Measurements from ENCODE around the gene SERPINH1.
"Not testable (repeated sequence)": the region's sequence is repeated elsewhere in the genome, so short reads cannot be mapped to it uniquely, and the experiment has no call there.

The SERPINH1 gene

DNA sequence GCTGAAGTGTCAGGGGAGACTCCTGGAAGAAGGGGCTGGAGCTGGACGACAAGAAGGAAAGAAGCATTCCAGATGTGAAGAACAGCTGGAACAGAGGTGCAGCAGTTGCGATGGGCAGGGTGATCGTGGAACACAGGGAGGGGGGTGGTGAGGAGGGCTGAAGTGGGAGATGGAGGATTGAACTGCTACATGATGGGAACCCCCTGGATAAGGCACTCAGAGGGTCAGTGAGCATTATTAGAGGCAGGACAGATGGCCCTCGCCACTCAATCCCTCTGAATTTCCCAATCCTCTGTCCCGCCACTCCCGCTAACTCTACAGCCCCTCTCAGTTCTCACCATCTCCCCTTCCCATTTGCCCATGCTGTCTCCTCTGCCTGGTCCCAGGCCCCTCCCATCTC lies 14.0 kb downstream of the SERPINH1 start:
- DNase-seq: no peak
- ATAC-seq: no peak

DNA sequence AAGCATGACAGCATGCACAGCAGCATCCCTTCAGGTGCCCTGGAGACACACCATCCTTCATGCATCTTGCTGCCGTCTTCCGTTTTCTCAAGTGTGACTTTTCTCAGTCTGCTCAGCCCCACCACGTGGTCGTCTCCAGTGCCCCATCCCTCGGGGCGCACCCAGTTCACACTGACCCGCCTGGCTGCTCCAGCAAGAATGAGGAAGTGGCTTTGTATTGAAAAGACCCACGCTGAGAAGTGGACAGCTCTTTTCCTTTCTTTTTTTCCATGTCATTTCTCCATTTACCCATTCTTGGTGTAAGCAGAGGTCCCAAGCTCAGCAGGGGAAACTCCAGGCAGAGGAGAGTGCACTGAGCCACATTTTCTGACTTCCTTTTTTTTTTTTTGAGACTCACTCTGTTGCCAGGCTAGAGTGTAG lies 14.5 kb downstream of the SERPINH1 start:
- peak; percentile 33 for ATAC-seq
- peak; percentile 30 for DNase-seq

DNA sequence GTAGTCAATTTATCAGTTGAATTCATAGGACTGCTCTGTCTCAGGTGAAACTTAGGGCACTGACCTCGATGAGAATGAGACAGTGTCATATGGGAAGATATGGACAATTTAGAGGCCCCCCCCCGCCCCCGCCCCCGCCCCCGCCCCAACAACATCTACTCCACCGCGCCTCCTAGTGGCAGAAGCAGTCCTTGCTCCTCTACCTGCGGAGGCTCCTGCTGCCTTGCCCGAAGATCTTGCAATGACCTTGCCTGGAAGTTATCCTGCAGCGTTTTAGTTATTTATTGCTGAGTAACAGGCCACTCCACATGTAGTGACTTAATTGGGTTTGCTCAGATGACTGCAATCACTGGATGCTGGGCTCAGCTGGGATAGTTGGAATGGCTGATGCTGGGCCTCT lies 15.2 kb downstream of the SERPINH1 start:
- DNase-seq: peak; percentile 72
- ATAC-seq: no peak

DNA sequence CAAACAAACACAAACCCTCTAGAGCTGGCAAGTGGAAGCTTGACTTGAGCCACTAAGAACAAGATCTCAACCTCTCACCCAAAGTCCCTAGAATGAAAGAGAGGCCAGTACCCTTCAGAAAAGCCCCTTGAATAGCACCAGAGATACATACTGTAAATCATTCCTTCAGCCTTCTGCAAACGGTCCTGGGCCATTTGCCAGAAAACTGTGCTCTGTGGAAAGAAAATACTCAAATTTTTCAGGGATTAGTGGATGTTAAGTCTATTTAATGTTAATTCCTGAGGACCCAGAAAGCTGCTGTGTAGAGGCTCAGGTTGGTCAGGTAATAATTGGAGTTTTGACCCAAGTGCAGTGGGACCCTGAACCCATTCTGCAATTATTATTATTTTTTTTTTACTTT lies 16.9 kb downstream of the SERPINH1 start:
- ATAC-seq: no peak
- DNase-seq: no peak

DNA sequence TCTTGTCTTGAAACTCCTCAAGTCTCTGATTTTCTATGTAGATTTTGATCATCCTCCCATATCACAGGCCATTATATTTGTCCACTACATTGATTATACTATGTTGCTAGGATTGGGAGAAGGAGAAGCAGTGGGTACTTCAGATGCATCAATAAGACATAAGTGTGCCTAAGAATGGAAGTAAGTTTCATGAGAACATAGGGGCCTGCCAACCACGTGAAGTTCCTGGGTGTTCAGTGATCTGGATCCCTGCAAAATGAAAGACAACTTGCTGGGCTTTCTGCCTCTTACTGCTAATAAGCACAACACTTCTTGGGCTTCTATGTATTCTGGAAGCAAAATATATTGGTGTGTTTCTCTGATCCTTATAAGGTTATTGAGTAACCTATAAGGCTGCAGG lies 17.8 kb downstream of the SERPINH1 start:
- ATAC-seq: no peak
- DNase-seq: no peak

DNA sequence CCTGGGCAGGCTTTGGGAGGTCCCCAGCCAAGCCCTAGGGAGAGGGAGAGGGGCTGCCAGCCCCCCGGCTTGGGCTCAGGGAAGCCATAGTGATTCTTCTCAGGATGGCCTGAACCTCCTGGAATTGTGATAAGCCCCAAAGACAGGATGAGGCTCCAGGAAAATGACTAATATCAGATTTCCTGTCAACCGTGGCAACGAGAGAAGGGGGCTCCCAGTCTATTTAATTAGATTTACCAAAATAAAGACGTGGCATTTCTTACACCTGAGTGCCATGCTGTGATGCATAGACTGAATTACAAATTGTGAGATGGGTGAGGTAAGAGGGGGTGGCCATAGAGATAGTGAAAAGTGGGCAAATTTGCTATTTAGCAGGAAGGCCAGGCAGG lies 20.4 kb downstream of the SERPINH1 start:
- ATAC-seq: peak; percentile 1
- DNase-seq: no peak

DNA sequence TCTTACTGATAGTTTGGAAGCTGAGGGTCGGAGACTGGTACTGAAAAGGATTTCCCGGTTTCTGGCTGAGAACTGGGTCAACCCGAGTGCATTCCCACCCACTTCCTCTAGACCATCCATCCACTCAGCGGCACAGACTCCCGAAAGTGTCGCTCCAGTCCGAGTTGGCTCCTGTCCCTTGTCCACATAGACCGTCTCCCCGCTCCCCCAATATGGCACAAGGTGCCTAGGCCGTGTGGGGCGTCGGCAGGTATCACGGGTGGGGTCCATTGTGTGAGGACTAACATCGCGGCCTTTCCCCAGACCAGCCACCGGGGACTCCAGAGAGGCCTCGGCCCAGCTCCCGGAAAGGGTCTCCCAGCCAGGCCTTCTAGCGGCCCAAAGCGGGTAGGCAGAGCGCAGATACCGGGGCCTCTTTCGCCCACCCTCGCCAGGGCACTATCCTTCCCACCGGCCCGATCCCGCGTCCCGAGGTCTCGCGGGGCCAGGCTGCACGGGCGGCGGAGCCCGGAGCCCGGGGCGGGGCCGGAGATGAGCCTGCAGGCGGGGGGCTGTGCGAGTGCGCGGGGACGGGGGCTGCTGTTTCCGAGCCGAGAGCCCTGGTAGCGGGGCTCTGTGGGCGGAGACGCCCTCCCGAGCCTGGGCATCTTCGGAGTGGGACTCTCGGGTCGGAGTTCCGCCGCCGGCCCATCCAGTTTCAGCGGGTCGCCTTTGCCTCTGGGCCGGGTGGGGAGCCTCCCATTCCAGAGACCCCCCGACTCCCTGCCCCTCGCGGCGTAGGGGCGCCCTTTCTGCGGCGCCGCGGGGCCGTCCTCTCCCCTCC lies 21.1 kb downstream of the SERPINH1 start:
- peak; percentile 93 for ATAC-seq
- peak; percentile 78 for DNase-seq

DNA sequence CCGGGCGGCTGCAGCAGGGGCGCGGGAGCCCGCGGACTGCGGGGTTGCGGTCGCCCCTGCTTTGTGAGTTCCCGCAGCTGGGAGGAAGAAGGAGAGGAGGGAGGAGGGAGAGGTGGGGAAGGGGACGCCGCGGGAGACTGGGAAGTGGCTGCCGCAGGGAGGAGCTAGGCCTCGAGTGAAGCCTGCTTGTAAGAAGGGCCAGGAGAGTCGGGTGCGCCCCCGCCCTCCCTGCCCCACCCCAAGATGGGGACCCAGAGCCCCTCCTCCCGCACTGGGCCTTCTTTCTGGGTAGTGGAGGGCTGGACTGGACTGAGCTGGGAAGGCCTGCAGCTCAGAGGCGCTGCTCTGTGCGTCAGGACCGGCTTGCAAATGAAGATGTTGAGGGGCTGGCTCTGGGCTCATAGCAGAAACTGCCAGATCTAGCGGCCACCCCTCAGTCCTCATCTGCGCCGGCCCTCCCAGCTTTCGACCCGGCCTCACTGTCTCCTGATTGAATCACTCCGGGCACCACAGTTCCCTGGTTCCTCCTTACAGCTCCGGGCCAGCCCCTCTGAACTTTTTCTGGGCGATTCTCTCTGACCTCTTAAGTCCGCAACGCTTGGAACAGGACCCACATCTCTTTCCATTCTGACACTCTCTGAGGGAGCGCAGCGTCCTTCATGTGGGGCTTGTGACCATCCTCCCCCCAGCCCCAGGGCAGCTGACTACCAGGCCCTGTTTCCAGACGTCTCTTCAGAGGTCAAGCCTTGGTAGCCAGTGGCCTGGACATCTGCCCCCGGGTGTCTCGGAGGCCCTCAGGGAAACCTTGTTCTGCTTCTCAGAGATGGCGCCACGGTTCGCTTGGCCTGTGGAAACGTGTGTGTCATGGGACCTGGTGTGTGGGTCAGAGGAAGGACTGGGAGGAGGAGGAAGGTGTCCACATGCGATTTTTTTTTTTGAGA lies 21.9 kb downstream of the SERPINH1 start:
- no peak for ATAC-seq
- DNase-seq: peak; percentile 19

DNA sequence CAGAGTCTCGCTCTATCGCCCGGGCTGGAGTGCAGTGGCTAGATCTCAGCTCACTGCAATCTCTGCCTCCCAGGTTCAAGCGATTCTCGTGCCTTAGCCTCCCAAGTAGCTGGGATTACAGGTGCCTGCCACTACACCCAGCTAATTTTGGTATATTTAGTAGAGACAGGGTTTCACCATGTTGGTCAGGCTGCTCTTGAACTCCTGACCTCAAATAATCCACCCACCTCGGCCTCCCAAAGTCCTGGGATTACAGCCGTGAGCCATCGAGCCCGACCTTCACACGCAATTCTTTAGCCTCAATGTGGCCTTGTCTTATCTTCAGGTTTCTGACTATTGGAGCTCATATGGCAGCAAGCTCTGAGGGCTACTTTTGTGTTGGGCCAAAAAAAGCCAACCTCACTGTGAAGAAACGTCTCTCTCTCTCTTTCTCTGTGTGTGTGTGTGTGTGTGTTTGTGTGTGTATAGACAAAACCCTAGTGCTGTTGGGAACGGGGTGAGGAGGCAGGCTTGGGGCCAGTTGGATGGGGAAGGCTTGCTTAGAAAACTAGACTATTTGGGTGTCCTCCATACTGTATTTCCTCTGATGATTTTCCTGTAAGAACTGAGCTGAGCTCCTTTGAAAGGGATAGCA lies 22.7 kb downstream of the SERPINH1 start:
- DNase-seq, ATAC-seq: not testable (repeated sequence)

DNA sequence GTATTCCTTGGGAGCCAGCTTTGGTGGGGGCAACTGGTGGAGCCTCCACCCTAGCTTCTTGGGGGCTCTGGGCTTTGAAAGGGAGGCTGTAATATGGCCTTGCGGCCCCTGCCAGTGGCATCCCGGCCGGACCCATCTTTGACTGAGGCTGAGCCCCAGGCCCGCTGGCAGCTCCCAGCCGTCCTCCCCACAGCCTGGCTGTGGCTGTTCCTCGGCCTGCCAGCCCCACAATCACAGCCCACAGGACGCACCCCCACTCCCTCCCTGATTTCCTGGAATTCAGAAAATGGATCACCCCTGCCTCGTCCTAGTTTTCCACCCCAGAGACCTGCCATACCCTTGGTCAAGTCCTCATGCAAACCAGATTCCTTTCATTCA lies 23.2 kb downstream of the SERPINH1 start:
- DNase-seq (no peak), ATAC-seq (no peak)

DNA sequence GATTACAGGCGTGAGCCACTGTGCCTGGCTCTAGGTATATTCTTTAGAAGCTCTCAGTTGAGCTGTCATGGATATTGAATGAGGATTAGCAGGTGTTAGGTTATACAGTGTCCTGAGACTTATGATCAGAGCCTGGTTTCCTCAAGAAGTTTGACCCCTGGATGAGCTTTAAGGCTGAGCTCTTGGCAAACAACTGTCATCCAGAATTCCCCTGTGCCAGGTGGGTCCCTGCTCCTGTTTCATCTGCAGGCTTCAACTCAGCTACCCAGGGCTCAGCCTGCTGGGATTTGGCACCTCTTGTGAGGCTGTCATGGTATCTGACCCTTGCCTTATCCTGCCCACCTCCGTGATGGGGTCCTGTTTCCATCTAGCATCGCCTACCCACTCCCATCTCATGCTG lies 24.3 kb downstream of the SERPINH1 start:
- ATAC-seq (no peak), DNase-seq (no peak)

DNA sequence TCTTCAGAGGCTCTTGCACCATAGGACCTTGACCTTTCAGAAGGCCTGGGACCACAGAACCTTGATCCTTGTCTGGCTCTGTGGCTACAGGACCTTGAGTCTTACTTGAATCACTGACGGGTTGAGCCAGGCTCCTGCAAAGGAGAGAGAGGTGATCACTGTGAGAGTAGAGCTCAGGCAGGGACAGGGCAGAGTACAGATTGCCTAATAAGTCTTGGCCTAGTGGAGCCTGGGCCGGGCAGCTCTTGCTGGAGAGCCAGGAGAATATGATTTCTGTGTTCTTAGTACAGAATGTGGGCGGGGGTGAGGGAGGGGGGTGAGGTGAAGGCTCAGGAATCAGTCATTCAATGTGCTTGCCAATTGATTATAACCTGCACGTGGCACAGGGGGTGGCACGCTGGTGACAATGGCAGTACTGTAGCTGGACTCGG lies 26.0 kb downstream of the SERPINH1 start:
- ATAC-seq (no peak), DNase-seq (no peak)

DNA sequence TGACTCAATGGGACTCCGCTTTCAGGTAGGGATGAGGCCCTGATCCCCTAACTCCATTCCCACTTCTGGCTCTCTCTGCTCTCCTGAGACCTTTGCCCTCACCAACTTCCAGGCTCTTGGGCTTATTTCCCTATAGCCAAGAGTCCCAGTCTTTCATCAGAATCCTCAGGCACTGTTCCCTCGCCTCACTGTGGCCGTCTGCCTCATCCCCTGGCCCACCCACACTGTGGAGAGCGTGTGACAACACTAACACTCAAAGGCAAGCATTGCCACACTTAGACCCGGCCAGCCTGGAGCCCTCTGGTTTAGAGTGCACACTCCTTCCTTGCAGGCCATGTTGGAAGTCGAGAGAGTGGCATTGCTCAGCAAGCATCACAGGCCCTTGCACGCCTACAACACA lies 27.0 kb downstream of the SERPINH1 start:
- ATAC-seq: no peak
- DNase-seq: no peak

DNA sequence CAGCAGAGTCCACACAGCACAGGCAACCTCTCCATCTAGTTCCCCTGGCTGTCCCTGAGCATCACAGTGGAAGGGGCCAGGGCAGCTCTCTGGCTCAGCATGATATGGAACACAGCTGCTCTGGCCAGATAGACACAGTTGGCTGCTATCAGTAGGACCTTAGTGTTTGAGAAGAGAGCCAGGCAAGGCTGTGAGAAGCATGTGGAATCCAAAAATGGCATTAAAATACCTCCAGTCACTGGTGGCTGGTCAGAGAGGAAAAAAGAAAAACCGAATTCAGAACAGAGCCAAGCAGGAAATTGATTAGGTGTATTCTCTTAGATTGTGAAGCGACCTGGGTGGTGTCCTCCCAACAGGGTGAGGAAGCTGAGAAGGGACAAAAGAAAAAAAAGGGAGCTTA lies 27.9 kb downstream of the SERPINH1 start:
- DNase-seq (no peak), ATAC-seq (no peak)

DNA sequence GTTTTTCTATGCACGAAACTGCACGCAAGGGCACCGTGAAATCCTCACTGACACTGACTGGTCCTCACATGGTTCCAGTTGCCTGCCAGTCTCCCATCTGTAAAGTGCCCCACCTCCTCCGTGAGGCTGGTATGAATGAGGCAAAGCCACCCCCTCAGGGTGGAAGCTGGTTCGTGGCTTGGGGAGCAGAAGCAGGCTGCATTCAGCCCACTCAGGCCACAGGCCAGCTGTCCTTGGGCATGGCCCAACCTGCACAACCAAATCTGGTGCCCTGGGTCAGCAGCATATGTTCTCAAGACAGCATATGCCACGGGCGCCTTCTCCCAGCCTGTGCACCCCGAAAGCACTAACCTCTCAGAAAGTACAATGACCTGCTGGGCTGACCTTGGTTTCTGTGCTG lies 29.3 kb downstream of the SERPINH1 start:
- DNase-seq (no peak), ATAC-seq (no peak)

DNA sequence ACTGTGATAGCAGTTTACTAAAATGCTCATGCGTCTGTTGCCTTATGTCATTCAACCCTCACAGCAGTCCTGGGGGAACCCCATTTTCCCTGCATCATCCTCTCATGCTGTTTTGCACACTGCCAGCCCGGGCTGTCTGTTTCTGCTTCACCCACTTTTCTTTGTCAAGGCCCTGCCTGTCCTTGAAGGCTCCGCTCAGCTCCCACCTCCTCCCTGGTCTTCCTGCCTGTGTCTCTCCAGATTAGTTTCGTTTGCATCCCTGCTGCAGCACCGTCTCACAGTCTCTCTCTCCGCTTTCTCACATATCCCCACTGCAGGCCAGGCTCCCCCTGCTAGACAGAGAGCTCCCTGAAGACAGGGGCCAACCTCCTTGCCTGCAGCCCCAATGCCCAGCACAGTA lies 29.9 kb downstream of the SERPINH1 start:
- DNase-seq (no peak), ATAC-seq (no peak)

DNA sequence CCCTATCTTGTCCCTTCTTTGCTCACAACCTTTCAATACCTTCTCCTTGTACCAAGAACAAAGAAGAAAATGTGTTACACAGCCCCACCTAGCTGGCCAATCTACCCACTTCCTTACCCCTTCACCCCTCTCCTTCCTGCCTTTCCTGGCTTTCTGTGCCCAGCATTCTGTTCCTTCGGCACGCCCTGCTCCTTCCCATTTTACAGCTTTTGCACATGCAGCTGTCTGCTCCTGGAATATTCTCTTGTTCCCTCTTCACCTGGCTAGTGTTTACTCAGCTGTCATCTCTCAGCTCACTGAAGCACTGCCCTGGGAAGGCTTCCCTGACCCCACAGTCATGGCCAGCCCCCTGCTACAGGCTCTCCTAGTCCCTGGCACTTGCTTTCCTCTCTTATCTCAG lies 30.7 kb downstream of the SERPINH1 start:
- ATAC-seq: no peak
- no peak for DNase-seq

DNA sequence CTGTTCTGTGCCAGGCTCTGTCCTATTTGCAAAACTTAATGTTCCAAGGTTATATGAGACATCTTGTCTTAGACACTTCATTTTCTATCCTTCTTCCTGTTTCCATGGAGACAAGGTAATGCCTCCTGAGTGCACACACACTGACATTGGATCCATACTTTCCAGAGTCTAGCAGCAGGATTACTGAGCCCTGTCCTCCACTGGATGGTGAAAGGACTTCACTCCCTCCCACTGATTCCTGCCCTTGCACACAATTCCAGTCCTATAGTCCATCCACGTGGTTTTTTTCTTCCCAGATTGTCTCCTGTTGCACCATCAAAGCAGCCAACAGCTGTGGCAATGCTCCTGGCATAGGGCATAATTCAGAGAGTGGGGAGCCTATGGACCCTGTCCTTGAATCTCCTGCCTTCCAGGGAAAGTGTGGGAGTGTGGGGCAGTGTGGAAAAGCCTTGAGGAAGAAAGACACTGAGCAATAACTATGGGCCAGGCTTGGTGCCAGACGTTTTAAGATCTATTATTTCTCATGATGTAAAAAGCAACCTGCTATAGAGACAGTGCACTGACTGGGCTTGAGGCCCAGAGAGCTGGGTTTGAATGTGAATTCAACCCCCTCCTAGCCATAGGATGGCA lies 31.3 kb downstream of the SERPINH1 start:
- DNase-seq: no peak
- ATAC-seq: no peak

DNA sequence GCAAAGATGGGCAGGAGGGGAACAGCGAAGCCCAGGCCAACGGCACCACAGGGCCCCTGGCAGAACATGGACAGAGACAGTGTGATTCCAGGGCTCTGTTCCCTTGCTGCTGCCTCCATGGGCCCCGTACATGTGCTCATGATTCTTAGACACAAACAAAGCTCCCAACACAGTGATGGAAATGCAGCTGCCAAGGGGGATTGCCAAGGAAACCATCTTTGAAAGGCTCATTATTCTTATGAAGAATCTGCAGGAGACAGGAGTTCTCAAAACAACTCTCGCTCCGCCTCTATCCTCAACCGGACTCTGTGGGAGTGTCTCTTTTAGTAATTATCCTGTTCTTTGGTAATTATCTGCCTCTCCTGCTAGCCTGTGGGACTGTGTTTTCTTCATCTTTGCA lies 32.2 kb downstream of the SERPINH1 start:
- ATAC-seq (no peak), DNase-seq (no peak)

DNA sequence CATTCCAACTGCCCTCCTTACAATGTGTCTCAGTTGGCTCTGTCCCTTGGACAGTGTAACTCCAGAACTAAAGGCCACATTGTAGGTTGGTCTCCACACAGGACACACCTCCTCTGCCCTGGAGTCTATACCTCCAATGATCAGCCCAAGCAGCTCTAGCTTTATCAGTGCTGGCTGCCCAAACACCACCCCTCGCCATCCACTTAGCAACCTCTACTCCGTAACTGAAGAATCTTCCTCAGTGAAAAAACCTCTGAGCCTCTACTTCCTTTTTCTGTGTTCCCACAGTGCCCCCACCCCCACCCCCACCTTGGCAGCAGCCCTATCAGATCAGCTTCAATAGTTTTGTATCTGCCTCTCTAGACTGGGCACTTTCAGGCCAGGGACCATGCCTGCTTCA lies 33.4 kb downstream of the SERPINH1 start:
- no peak for DNase-seq
- no peak for ATAC-seq

DNA sequence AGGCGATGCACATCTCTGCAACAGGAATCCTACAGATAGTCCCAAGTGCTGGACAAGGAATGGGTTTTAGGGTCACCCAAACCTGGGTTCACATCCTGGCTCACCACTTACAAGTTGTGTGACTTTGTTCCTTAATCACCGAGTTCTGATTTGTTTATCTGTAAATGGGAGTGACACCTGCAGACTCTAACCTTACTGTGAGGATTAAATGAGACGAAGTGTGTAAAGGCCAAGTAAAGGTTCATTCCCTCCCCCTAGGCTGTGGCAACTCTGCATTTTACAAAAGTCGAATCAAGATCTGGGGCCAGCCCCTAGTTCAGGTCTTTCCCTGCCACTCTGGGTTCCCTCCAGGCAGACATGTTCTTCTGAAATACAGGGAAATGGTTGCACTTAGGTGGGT lies 34.9 kb downstream of the SERPINH1 start:
- no peak for DNase-seq
- ATAC-seq: no peak

DNA sequence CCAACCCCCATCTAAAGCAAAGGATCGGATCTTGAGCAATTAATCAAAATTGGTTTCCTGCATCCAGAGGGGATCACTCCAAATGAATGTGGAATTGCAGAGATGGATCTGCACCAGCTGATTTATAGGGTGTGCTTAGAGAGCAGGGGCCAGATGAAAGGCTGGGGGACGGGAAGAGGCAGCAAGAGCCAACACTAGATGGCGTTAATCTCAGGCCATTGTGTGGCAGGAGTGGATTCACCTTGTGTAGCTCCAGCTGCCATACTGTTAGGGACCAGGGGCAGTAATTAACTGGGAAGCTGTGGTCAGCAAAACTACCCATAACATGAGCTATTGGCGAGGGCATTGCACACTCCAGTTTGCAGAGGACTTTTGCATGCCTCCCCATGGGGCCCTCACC lies 35.6 kb downstream of the SERPINH1 start:
- no peak for ATAC-seq
- DNase-seq: no peak
